HepG2 (cell line): ENCODE data around the gene MYL12B. TPM values are rescaled to one million over a fixed set of nuclear protein-coding genes. Genes with fewer than 3 reads are reported as not detected.

Source experiments
- CSRNP1 ChIP-seq: sonication (generic); formaldehyde crosslinking; IDR thresholded peaks from 2 replicates; pipeline ENCODE4 v1.8.1; 2023; ENCODE audit warnings: mild to moderate bottlenecking, missing genetic modification reagents
- EP300 ChIP-seq, 3 experiments: sonication (generic) in 1 of 3; formaldehyde crosslinking in 1 of 3; IDR thresholded peaks; 2 replicates each; pipeline versions ENCODE4 v1.5.1 to v1.6.1; 2011 to 2020; ENCODE audit warnings: low read depth in 2 of 3, low read length in 2 of 3, borderline replicate concordance in 1 of 3, improper control_type of control experiment in 1 of 3, mild to moderate bottlenecking in 1 of 3, missing genetic modification reagents in 1 of 3, moderate library complexity in 1 of 3
- ISL2 ChIP-seq: sonication (generic); formaldehyde crosslinking; IDR thresholded peaks from 2 replicates; pipeline ENCODE4 v1.5.0; 2020; ENCODE audit warnings: missing genetic modification reagents
- MAFK ChIP-seq, 2 experiments: IDR thresholded peaks in 1 of 2; conservative IDR thresholded peaks in 1 of 2; 2 replicates each; pipeline ENCODE4 v1.6.1; 2011; ENCODE audit warnings: improper control_type of control experiment in 2 of 2, low read length in 2 of 2
- NAIF1 ChIP-seq: sonication (generic); formaldehyde crosslinking; IDR thresholded peaks from 2 replicates; pipeline ENCODE4 v1.5.0; 2020; ENCODE audit warnings: mild to moderate bottlenecking, missing genetic modification reagents, borderline replicate concordance
- SCMH1 ChIP-seq: sonication (generic); formaldehyde crosslinking; IDR thresholded peaks from 2 replicates; pipeline ENCODE4 v1.9.0; 2021; ENCODE audit warnings: missing genetic modification reagents, mild to moderate bottlenecking, borderline replicate concordance
- SNAI1 ChIP-seq: sonication (generic); formaldehyde crosslinking; IDR thresholded peaks from 2 replicates; pipeline ENCODE4 v1.5.0; 2020; ENCODE audit warnings: mild to moderate bottlenecking, missing genetic modification reagents, borderline replicate concordance
- TCF7L2 ChIP-seq: IDR thresholded peaks from 2 replicates; pipeline ENCODE4 v1.6.1; 2011; ENCODE audit warnings: mild to moderate bottlenecking, low read depth, low read length, moderate library complexity
- ZNF317 ChIP-seq: sonication (generic); formaldehyde crosslinking; IDR thresholded peaks from 2 replicates; pipeline ENCODE4 v1.5.0; 2020; ENCODE audit warnings: mild to moderate bottlenecking, missing genetic modification reagents
- ZNF44 ChIP-seq: sonication (generic); formaldehyde crosslinking; IDR thresholded peaks from 2 replicates; pipeline ENCODE4 v1.5.1; 2020; ENCODE audit warnings: mild to moderate bottlenecking, missing genetic modification reagents
- ZNF607 ChIP-seq: sonication (generic); formaldehyde crosslinking; IDR thresholded peaks from 2 replicates; pipeline ENCODE4 v1.5.1; 2020; ENCODE audit warnings: missing genetic modification reagents, mild to moderate bottlenecking, borderline replicate concordance
- ZNF766 ChIP-seq: sonication (generic); formaldehyde crosslinking; IDR thresholded peaks from 2 replicates; pipeline ENCODE4 v1.5.0; 2020; ENCODE audit warnings: missing genetic modification reagents, borderline replicate concordance
- polyA plus RNA-seq, 8 experiments: library from polyadenylated mRNA; depleted of rRNA in 3 of 8; stranded (reverse) in 7 of 8; unstranded in 1 of 8; fragments of >200 nt; fragmentation: Illumina TruSeq in 4 of 8; extraction: Trizol in 4 of 8; gene quantifications; 2 replicates each; pipeline versions ENCODE4 v1.2.1 to v1.2.3, GENCODE V29; 2011 to 2016; ENCODE audit warnings: low read depth in 4 of 8, missing spikeins in 1 of 8, mixed read lengths in 1 of 8; ENCODE audit not compliant: insufficient read depth in 1 of 8
- total RNA-seq, 5 experiments: library from RNA; depleted of rRNA; stranded (reverse); fragments of >200 nt; fragmentation: Illumina TruSeq; extraction: Trizol; gene quantifications; 2 replicates each; pipeline ENCODE4 v1.2.3, GENCODE V29; 2016; ENCODE audit warnings: low read depth in 1 of 5
- TF ChIP-seq, protein P1 (sequence below): sonication (generic); formaldehyde crosslinking; IDR thresholded peaks from 2 replicates; pipeline ENCODE4 v1.8.1; 2022; ENCODE audit warnings: mild to moderate bottlenecking, missing genetic modification reagents

Gene MYL12B
- total and polyA plus RNA-seq, 2 of the 13 experiments (the other 11 are each of a cell fraction or from before 2014, with no cell fraction given) = 265 to 340 TPM

- TF ChIP-seq, protein P1, sequence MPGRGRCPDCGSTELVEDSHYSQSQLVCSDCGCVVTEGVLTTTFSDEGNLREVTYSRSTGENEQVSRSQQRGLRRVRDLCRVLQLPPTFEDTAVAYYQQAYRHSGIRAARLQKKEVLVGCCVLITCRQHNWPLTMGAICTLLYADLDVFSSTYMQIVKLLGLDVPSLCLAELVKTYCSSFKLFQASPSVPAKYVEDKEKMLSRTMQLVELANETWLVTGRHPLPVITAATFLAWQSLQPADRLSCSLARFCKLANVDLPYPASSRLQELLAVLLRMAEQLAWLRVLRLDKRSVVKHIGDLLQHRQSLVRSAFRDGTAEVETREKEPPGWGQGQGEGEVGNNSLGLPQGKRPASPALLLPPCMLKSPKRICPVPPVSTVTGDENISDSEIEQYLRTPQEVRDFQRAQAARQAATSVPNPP (CRISPR knock-in tag) = no peak
- TF ChIP-seq ISL2 (CRISPR knock-in tag) (no peak), TCF7L2 (no peak), MAFK (conservative IDR thresholded peaks at IDR 0.05 in 1 of 2, IDR thresholded peaks at IDR 0.05 in 1 of 2; ENCODE audit: low read length in 2 of 2) (no peak), NAIF1 (CRISPR knock-in tag) (peak; percentile 99), CSRNP1 (CRISPR knock-in tag) (peak; percentile 1; the same call in 1 of the 2 replicates), SNAI1 (peak; percentile 78; the same call in 1 of the 2 replicates), ZNF766 (CRISPR knock-in tag) (no peak), SCMH1 (CRISPR knock-in tag) (no peak), EP300 (IDR thresholded peaks at IDR 0.05; ENCODE audit: low read depth in 2 of 2, low read length in 2 of 2) (no peak), EP300 (CRISPR knock-in tag; IDR thresholded peaks at IDR 0.05; ENCODE audit: borderline replicate concordance) (no peak), ZNF317 (CRISPR knock-in tag) (0 out of 2 replicates have a peak, but pooled peaks have one; percentile 13), ZNF44 (CRISPR knock-in tag) (no peak), ZNF607 (peak; percentile 8; the same call in 1 of the 2 replicates)
Observed at GRCh38 chr18:3248062-3248657, 13.8 kb upstream of the MYL12B start (continued).
